Measurements from ENCODE around the gene GFI1B.
"Not testable (repeated sequence)": the region's sequence is repeated elsewhere in the genome, so short reads cannot be mapped to it uniquely, and the experiment has no call there.

Gene GFI1B

GRCh38 chr9:132991351-132992300, 13.1 kb downstream of the GFI1B start:
- no peak for DNase-seq (ENCODE audit: low read depth in 2 of 2)

DNA sequence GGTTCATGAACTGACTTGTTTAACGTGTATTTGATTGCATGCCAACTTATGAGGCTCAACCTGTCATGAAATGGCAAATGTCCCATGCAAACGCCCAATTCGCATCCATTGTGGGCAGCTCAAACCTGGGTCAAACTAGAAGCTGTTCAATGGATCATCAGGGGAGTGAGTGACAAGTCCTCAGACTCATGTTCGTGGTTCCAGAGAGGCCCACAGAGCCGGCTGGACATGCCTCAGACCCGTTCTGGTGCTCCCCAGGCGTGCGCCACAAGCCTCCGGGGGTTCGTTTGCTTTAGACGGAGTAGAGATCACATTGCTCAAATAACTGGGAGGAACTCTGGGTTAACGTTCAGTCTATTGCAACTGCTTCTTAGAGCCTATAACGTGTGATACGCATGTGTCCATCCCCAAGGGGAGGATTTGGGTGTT, 15.0 kb downstream of the GFI1B start:
- no peak for DNase-seq (ENCODE audit: low read depth in 2 of 2)

DNA sequence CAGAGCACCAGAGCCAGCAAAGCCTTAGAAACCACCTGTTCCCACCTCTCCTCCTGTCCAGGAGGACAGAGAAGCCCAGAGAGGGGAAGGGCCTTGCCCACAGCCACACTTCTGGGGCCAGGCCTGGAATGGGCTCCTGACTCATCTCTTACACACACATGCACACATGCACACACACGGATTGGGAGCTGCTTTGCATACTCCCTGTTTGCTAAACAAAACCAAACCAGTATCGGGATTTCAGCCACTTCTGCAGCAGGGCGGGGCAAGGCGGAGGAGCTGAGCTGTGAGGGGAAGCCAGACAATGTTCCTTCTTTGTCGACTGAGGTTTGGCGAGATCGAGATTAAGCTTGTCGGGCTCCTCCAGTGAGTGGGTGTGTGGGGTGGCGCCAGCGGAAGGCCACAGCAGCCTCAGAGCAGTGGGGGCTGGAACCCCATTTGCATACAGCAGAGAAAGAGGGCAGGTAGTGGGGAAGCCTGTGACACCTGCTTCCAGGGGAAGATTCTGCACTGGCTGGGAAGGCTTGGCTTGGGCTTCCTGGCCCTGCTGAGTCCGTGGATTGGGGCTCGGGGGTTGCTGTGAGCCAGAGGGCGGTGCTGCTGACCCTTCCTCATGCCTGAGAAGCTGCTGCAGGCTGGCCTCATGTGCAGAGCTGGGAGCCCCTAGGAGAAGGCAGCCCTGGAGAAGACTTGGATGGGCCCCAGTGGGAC, 16.1 kb downstream of the GFI1B start:
- DNase-seq (ENCODE audit: low read depth in 2 of 2) = no peak

GRCh38 chr9:132995121-132995420, 16.6 kb downstream of the GFI1B start:
- no peak for DNase-seq (ENCODE audit: low read depth in 2 of 2)

GRCh38 chr9:132995879-132996278, 17.4 kb downstream of the GFI1B start:
- DNase-seq (ENCODE audit: low read depth in 2 of 2) = no peak

DNA sequence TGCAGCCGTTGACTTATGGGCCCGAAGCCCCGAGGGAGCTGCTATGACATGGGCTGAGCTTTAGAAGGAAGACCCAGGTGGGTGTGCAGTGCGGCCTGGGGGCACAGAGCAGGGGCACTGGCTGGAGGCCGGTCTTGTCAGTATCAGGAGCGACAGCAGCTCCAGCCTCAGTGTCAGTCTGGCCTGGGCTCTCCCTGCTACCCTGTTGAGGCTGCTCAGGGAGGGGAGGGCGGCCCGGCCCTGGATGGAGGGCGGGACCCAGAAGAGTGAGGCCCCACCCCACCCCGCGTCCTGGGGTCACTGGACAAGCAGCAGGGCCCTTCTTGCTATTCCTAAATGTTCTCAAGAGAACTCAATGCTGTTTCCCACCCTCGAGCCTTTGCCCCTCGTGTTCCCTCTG, 18.0 kb downstream of the GFI1B start:
- DNase-seq (ENCODE audit: low read depth in 2 of 2) = no peak

DNA sequence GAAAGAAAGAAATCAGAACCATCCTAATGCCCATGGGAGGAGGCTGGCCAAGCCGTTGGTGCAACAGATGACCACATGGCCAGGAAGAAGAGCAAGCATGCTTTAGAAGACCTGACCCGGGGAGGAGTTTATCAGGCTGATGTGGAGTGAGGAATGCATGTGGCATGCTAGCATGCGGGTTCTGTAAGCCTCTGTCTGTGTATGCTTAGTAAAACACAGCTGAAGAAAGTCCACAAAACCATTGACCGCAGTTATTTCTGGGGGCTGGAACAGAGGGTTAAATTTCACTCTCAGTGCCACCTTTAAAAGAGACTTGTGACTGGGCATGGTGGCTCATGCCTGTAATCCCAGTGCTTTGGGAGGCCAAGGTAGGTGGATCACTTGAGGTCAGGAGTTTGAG, 19.1 kb downstream of the GFI1B start:
- no peak for DNase-seq (ENCODE audit: low read depth in 2 of 2)

DNA sequence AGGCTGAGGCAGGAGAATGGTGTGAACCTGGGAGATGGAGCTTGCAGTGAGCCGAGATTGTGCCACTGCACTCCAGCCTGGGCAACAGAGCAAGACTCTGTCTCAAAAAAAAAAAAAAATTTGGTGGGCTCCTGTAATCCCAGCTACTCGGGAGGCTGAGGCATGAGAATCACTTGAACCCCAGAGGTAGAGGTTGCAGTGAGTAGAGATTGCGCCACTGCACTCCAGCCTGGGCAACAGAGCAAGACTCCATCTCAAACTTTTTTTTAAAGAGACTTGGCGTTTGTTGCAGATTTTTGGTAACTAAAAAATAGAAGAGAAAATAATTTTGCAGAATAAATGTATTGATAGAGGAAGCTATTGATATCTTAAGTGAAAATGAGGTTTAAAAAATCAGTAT, 19.7 kb downstream of the GFI1B start:
- not testable (repeated sequence) for DNase-seq (ENCODE audit: low read depth in 2 of 2)

- DNase-seq (ENCODE audit: low read depth in 2 of 2) = no peak
Observed at GRCh38 chr9:132998831-132999635, 20.5 kb downstream of the GFI1B start.

- DNase-seq (ENCODE audit: low read depth in 2 of 2) = no peak
Observed at GRCh38 chr9:133002147-133003070, 23.9 kb downstream of the GFI1B start.

DNA sequence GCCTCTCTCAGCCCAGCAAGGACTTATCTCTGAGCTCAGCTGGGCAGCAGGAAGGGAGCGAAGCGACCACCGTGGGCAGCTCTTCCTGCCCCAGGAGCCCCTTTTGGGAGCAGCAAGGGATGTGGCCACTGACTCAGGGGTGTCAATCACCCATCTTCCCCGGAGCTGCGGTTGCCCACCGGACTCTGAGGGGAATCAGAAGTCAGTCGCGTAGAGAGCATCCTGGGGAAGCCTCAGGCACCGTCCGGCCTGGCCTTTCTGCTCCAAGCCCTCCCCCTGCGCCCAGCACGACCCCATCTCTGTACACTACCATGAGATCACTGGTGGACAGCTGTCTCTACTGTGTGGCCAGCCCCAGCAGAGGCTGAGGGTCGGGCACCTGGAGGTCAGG, 24.6 kb downstream of the GFI1B start:
- no peak for DNase-seq (ENCODE audit: low read depth in 2 of 2)

DNA sequence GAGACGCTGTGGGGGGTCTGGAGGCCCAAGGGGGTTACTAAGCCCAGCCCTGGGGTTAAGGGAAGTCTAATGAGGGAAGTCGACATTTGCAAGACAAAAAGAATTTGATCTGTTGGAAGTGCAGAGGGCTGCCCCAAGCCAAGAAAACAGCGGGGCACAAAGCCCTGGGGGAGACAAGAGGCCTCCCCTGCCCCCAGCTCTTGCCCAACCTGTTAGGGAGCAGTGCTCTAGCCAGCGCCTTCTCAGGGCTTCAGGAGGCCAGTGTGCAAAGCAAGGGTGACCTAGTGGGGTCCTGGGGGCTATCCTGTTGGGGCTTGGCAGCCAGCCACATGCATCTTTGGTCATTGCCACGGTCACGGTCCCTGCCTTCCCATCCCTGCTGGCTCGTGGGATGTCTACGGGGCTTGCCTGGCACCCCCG, 25.2 kb downstream of the GFI1B start:
- DNase-seq (ENCODE audit: low read depth in 2 of 2) = no peak

DNA sequence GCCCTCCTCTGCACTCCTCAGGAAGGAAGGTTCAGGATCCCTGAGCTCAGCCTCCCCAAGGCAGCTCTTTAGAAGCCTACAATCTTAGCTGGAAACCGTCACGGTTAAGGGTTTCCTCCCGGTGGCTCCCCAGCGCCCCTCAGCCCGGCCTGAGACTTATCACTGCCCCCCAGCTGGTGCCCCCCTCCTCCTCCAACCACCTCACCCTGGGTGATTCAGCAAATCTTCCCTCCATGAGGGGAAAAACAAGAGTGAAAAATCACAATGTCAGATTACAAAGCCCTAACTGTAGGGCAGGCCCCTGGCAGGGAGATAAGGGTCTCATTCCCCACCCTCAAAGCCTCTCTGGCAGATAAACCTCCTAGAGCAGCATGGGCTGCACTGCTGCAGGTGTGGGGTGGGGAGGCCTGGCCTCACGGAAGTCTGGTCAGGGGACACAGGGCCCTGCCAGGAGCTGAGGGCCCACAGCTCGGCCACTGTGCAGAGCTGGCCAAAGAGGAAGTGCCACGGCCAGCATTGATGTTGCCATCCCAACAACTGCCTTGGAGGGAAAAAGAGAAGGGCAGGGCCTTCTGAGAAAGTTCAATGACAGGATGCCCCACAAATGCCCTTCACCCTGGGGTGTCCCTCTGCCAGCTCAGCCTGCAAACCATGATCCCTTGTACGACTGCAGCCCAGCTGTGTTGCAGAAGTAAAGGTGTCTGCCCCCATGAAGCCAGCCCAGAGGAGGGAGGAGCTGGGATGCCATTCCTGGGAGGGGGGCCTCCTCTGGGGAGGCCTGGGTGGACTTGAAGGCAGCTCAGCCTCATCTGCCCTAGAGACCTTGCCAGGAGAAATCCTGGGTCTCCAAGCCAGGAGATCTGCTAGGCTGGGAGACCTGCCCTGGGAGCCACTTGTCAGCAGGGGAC, 25.9 kb downstream of the GFI1B start:
- DNase-seq (ENCODE audit: low read depth in 2 of 2) = no peak

DNA sequence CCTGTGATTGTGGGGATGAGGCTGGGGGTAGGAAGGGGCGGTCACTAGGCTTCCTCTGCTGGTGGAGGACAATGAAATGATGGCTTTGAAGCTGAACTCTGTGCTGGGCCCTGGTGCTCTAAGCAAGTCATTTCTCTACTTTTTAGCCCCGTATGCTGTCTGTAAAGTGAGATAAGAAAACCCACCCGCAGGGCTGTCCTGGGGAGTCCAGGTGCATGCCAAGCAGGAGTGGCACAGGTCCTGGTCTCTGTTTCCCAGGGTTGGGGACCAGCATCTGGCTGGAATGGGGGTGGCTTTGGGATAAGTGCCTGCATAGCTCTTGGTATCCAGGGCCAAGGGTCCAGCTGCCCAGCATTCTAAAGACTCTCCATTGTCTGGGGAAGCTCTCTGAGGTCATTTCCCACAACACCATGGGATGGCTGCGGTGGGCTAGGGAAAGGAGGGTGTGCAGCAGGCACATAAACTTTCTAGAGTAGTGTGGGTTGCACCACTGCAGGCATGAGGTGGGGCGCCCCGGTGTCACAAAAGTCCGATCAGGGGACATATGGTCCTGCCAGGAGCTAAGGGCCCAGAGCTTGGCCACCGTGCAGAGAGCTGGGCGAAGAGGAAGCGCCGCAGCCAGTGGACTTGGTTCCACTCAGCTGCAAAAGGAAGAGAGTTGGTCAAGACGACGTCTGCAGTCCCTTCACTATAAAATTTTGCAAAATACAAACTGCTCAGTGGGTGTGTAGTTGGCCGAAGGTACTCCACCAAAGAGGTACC, 26.7 kb downstream of the GFI1B start:
- DNase-seq (ENCODE audit: low read depth in 2 of 2) = no peak

DNA sequence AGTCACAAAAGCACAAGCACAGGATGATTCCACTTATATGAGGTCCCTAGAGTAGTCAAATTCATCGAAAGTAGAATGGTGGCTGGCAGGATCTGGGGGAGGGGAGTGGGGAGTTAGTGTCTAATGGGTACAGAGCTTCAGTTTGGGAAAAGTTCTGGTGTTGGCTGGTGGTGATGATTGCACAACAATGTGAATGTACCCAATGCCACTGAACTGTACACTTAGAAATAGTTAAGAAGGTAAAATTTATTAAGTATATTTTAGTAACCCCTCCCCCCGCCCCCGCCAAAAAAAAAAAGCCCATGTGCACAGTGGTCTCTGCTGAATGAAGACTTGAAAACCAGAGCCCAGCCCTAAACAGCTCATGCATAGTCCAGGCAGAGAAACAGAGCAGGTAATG, 27.5 kb downstream of the GFI1B start:
- DNase-seq (ENCODE audit: low read depth in 2 of 2) = no peak

GRCh38 chr9:133006731-133007352, 28.3 kb downstream of the GFI1B start:
- DNase-seq (ENCODE audit: low read depth in 2 of 2) = no peak

DNA sequence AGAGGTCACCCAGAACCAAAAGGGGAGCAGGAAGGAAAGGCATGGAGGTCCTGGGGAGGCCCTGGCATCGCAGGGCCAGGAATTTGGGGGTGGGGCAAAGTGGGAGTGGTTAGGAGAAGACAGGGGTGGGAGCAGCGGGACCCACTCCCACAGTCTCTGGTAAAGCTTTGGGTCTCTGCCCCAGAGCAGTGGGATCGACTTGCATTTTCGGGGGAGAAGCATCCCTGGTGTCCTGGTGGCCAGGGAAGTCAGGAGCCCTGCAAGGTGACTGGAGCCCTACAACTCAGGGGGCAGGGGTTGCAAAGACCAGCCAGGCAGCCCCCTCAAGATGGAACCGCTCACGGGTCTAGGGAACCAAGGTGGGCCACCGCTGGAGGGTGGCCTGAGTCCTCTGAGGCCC, 29.9 kb downstream of the GFI1B start:
- DNase-seq (ENCODE audit: low read depth in 2 of 2) = no peak

- no peak for DNase-seq (ENCODE audit: low read depth in 2 of 2)
Observed at GRCh38 chr9:133008824-133009223, 30.3 kb downstream of the GFI1B start.

All from activated CD4-positive, alpha-beta T cell treated with anti-CD3 and anti-CD28 coated beads for 24 hours (primary cell).